ENCODE results near the gene C10orf90.

DNA sequence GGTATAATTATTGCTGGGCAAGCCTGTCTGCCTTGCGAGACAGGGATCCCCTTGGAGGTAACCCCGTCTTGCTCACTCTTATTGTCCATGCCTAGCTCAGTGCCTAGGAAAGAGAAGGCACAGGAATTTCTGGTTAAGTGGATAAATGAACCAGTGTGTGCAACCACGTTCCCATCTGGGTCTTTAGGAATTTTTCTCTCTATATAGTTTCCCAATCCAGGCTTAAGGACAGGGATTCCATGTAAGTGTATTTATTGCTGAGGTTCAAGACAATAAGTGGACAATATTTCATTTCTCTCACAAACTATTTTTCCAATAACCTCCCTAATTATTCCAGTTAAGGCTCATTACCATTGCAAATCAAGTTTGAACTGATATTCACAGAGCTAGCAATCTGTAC lies 273.3 kb downstream of the C10orf90 start:
- TF ChIP-seq, protein P1, sequence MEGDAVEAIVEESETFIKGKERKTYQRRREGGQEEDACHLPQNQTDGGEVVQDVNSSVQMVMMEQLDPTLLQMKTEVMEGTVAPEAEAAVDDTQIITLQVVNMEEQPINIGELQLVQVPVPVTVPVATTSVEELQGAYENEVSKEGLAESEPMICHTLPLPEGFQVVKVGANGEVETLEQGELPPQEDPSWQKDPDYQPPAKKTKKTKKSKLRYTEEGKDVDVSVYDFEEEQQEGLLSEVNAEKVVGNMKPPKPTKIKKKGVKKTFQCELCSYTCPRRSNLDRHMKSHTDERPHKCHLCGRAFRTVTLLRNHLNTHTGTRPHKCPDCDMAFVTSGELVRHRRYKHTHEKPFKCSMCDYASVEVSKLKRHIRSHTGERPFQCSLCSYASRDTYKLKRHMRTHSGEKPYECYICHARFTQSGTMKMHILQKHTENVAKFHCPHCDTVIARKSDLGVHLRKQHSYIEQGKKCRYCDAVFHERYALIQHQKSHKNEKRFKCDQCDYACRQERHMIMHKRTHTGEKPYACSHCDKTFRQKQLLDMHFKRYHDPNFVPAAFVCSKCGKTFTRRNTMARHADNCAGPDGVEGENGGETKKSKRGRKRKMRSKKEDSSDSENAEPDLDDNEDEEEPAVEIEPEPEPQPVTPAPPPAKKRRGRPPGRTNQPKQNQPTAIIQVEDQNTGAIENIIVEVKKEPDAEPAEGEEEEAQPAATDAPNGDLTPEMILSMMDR (IDR thresholded peaks at IDR 0.05): no peak
- TF ChIP-seq POLR2A (IDR thresholded peaks at IDR 0.05): no peak

Data from esophagus squamous epithelium (tissue), 4 donors.